Measurements from ENCODE around the gene GRIN2A. TPM values are rescaled to one million over a fixed set of nuclear protein-coding genes. Genes with fewer than 3 reads are reported as not detected.

GRIN2A gene
- polyA plus RNA-seq, 2 of the 4 experiments (the other 2 are of a cell fraction), result not detected

DNA sequence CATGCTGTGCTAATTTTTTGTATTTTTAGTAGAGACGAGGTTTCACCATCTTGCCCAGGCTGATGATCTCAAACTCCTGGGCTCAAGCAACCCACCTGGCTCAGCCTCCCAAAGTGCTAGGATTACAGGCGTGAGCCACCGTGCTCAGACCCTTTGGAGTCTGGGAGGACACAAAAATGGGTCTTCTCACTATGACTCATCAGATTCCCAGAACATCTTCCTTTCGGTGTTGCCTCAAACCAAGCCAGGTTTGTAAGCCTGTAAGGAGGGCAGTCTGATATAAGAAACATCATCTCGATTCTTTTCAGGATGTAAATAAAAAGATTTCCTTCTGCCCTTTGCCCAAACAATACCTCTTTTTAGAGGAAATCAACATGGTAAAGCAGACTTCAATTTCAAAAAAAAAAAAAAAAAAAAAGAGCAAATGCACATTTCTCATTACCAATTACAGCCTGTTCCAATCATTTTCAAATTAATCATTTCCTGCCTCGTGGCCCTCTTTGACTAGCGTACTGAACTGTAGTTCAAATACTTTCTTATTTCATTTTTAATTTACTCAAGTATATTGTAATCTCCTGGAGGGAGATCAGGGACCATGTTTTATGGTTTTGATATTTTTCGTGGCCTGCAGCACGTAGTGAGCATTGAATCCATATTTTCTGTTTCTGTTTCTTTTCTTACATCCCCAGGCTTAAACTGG lies 409.6 kb downstream of the GRIN2A start:
- Histone ChIP-seq H3K4me2 (no peak overlapping the region), H3K27ac (no peak overlapping the region), H3K9me3 (no peaks in the 10 kb centered on the region), H3K4me1 (no peaks in the 10 kb centered on the region), H3K4me3 (no peak overlapping the region)
- peak; percentile 36 for TF ChIP-seq MAFK (IDR thresholded peaks at IDR 0.05; ENCODE audit: partially characterized antibody)
- TF ChIP-seq NFE2L2 (conservative IDR thresholded peaks at IDR 0.05; ENCODE audit: low read length), result peak; percentile 57
- TF ChIP-seq, protein P1, sequence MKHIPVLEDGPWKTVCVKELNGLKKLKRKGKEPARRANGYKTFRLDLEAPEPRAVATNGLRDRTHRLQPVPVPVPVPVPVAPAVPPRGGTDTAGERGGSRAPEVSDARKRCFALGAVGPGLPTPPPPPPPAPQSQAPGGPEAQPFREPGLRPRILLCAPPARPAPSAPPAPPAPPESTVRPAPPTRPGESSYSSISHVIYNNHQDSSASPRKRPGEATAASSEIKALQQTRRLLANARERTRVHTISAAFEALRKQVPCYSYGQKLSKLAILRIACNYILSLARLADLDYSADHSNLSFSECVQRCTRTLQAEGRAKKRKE (CRISPR knock-in tag; IDR thresholded peaks at IDR 0.05; ENCODE audit: low read depth), result no peak
- no peak for TF ChIP-seq MYC (IDR thresholded peaks at IDR 0.05; ENCODE audit: borderline replicate concordance, low read length)
- ChIA-PET POLR2A (no interaction called here), CTCF (no interaction called here)
- DNase-seq (ENCODE audit: low read depth in 1 of 2, low spot score in 1 of 2) (peak in 1 of 2 experiments; percentile 4), FAIRE-seq (no peak), ATAC-seq (no peak)
- 6% methylated on average over 9 of the region's 9 CpGs for WGBS (ENCODE audit: missing lambda C conversion rate)

DNA sequence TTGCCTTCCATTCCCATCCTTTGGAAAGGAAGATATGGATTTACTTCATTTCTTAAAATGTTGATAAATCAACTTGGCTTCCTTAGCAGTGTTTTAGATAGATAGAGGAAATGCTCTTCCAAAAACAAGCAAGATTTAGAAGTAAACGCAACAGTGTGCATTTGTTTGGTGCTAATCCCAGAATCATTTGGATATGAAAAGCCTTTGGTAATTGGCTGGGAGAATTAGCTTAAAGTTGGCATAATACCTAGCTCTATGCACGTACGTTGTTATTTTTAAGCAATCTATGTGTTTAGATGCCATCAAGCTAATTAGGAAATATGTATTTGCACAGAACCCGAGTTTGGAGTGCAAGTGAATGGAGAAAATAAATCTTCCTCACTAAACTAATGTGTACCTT lies 415.3 kb downstream of the GRIN2A start:
- ATAC-seq (no peak), DNase-seq (ENCODE audit: low read depth in 1 of 2, low spot score in 1 of 2) (no peak), FAIRE-seq (no peak)
- TF ChIP-seq MAZ (IDR thresholded peaks at IDR 0.05; ENCODE audit: borderline replicate concordance, low read depth, low read length) (no peak), NFE2L2 (conservative IDR thresholded peaks at IDR 0.05; ENCODE audit: low read length) (no peak), RNF2 (IDR thresholded peaks at IDR 0.05; ENCODE audit: borderline replicate concordance, low read depth) (no peak), RAD21 (conservative IDR thresholded peaks at IDR 0.05 in 1 of 2, IDR thresholded peaks at IDR 0.05 in 1 of 2) (no peak), CBX2 (IDR thresholded peaks at IDR 0.05; ENCODE audit: borderline replicate concordance, low read depth) (no peak), FOXS1 (CRISPR knock-in tag; IDR thresholded peaks at IDR 0.05) (no peak), BHLHE40 (IDR thresholded peaks at IDR 0.05; ENCODE audit: low read depth, low read length) (no peak)
- TF ChIP-seq, protein P2, sequence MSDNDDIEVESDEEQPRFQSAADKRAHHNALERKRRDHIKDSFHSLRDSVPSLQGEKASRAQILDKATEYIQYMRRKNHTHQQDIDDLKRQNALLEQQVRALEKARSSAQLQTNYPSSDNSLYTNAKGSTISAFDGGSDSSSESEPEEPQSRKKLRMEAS (IDR thresholded peaks at IDR 0.05), result no peak
- TF ChIP-seq, protein P3, sequence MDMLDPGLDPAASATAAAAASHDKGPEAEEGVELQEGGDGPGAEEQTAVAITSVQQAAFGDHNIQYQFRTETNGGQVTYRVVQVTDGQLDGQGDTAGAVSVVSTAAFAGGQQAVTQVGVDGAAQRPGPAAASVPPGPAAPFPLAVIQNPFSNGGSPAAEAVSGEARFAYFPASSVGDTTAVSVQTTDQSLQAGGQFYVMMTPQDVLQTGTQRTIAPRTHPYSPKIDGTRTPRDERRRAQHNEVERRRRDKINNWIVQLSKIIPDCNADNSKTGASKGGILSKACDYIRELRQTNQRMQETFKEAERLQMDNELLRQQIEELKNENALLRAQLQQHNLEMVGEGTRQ (IDR thresholded peaks at IDR 0.05), result no peak
- TF ChIP-seq, protein P4, sequence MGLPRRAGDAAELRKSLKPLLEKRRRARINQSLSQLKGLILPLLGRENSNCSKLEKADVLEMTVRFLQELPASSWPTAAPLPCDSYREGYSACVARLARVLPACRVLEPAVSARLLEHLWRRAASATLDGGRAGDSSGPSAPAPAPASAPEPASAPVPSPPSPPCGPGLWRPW (IDR thresholded peaks at IDR 0.05), result no peak
- TF ChIP-seq, protein P5, sequence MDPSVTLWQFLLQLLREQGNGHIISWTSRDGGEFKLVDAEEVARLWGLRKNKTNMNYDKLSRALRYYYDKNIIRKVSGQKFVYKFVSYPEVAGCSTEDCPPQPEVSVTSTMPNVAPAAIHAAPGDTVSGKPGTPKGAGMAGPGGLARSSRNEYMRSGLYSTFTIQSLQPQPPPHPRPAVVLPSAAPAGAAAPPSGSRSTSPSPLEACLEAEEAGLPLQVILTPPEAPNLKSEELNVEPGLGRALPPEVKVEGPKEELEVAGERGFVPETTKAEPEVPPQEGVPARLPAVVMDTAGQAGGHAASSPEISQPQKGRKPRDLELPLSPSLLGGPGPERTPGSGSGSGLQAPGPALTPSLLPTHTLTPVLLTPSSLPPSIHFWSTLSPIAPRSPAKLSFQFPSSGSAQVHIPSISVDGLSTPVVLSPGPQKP (IDR thresholded peaks at IDR 0.05; ENCODE audit: low read depth, low read length), result no peak
- no peak overlapping the region for H3K4me2 ChIP-seq
- 2% methylated on average over 4 of the region's 4 CpGs for WGBS (ENCODE audit: missing lambda C conversion rate)
- no peaks in the 10 kb centered on the region for H3K9me3 ChIP-seq
- H3K27ac ChIP-seq, result no peak overlapping the region
- ChIA-PET CTCF (no interaction called here), POLR2A (no interaction called here)
- no peak overlapping the region for H3K4me3 ChIP-seq
- no peaks in the 10 kb centered on the region for H3K4me1 ChIP-seq

DNA sequence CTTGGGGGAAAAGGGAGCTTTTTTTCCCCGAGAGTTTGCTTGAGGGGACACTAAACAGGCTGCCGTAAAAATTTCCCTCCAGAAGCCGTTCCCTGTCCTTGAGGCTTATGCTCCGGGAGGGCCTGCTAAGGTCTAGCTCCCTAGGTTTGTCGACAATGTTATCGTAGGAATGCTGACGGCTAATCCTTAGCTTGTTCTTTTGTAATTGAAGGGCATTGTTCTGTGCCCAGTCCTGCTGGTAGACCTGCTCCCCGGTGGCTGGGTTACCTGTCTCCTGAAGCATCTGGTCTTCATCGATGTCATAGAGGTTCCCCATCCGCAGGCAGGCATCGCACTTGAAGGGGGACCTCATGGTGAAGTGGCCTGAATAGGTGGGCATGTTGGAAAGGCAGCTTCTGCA lies 418.7 kb downstream of the GRIN2A start:
- POLR2A ChIA-PET, result no interaction called here
- ATAC-seq (no peak), FAIRE-seq (no peak), DNase-seq (ENCODE audit: low read depth in 1 of 2, low spot score in 1 of 2) (no peak)
- Histone ChIP-seq H3K4me1 (no peaks in the 10 kb centered on the region), H3K27ac (no peak overlapping the region), H3K9me3 (no peaks in the 10 kb centered on the region), H3K4me3 (no peak overlapping the region), H3K4me2 (no peak overlapping the region)
- CTCF ChIA-PET, result no interaction called here
- 23% methylated on average over 11 of the region's 11 CpGs for WGBS (ENCODE audit: missing lambda C conversion rate)
- no peak for TF ChIP-seq KDM5A (IDR thresholded peaks at IDR 0.05)
- TF ChIP-seq ESRRA (IDR thresholded peaks at IDR 0.05; ENCODE audit: borderline replicate concordance, low read length), result no peak
- no peak for TF ChIP-seq HOXB13 (CRISPR knock-in tag; IDR thresholded peaks at IDR 0.05; ENCODE audit: low read depth)
- no peak for TF ChIP-seq JUNB (IDR thresholded peaks at IDR 0.05)
- TF ChIP-seq, protein P6, sequence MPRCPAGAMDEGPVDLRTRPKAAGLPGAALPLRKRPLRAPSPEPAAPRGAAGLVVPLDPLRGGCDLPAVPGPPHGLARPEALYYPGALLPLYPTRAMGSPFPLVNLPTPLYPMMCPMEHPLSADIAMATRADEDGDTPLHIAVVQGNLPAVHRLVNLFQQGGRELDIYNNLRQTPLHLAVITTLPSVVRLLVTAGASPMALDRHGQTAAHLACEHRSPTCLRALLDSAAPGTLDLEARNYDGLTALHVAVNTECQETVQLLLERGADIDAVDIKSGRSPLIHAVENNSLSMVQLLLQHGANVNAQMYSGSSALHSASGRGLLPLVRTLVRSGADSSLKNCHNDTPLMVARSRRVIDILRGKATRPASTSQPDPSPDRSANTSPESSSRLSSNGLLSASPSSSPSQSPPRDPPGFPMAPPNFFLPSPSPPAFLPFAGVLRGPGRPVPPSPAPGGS (IDR thresholded peaks at IDR 0.05), result no peak
- no peak for TF ChIP-seq JUN (IDR thresholded peaks at IDR 0.05)
- TF ChIP-seq EP300 (IDR thresholded peaks at IDR 0.05), result no peak
- TF ChIP-seq CBX2 (IDR thresholded peaks at IDR 0.05; ENCODE audit: borderline replicate concordance, low read depth), result no peak
- TF ChIP-seq EHMT2 (IDR thresholded peaks at IDR 0.05; ENCODE audit: low read depth), result no peak
- TF ChIP-seq, protein P7, sequence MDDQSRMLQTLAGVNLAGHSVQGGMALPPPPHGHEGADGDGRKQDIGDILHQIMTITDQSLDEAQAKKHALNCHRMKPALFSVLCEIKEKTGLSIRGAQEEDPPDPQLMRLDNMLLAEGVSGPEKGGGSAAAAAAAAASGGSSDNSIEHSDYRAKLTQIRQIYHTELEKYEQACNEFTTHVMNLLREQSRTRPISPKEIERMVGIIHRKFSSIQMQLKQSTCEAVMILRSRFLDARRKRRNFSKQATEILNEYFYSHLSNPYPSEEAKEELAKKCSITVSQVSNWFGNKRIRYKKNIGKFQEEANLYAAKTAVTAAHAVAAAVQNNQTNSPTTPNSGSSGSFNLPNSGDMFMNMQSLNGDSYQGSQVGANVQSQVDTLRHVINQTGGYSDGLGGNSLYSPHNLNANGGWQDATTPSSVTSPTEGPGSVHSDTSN (IDR thresholded peaks at IDR 0.05), result no peak
- TF ChIP-seq, protein P5 (IDR thresholded peaks at IDR 0.05; ENCODE audit: low read depth, low read length), result no peak
- TF ChIP-seq MAZ (IDR thresholded peaks at IDR 0.05; ENCODE audit: borderline replicate concordance, low read depth, low read length), result no peak
- no peak for TF ChIP-seq KDM1A (IDR thresholded peaks at IDR 0.05; ENCODE audit: low read depth)
- TF ChIP-seq, protein P8, sequence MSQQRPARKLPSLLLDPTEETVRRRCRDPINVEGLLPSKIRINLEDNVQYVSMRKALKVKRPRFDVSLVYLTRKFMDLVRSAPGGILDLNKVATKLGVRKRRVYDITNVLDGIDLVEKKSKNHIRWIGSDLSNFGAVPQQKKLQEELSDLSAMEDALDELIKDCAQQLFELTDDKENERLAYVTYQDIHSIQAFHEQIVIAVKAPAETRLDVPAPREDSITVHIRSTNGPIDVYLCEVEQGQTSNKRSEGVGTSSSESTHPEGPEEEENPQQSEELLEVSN (IDR thresholded peaks at IDR 0.05; ENCODE audit: borderline replicate concordance, low read depth), result no peak
